HepG2 (cell line): ENCODE data around the gene SDR9C7. TPM values are rescaled to one million over a fixed set of nuclear protein-coding genes. Genes with fewer than 3 reads are reported as not detected.

ENCODE experiments used
- ETV5 ChIP-seq: IDR thresholded peaks from 2 replicates; pipeline ENCODE4 v1.6.1; 2018; ENCODE audit warnings: missing biosample characterization, missing genetic modification reagents, inconsistent platforms, borderline replicate concordance
- HDAC2 ChIP-seq: sonication (generic); formaldehyde crosslinking; IDR thresholded peaks from 2 replicates; pipeline ENCODE4 v1.4.0; 2020; ENCODE audit warnings: missing genetic modification reagents
- IRX3 ChIP-seq: sonication (generic); formaldehyde crosslinking; IDR thresholded peaks from 2 replicates; pipeline ENCODE4 v1.8.1; 2023; ENCODE audit warnings: mild to moderate bottlenecking, low read depth, missing genetic modification reagents, borderline replicate concordance
- ISL2 ChIP-seq: sonication (generic); formaldehyde crosslinking; IDR thresholded peaks from 2 replicates; pipeline ENCODE4 v1.5.0; 2020; ENCODE audit warnings: missing genetic modification reagents
- KDM5A ChIP-seq: fragments of 200-600 bp; sonication (generic); IDR thresholded peaks from 2 replicates; pipeline ENCODE4 v1.7.0; 2018; ENCODE audit warnings: antibody characterized with exemption, mild to moderate bottlenecking, low read length, borderline replicate concordance
- KLF6 ChIP-seq: IDR thresholded peaks from 2 replicates; pipeline ENCODE4 v1.8.0; 2016; ENCODE audit warnings: missing biosample characterization, missing genetic modification reagents
- MIER2 ChIP-seq: IDR thresholded peaks from 2 replicates; pipeline ENCODE4 v1.6.1; 2016; ENCODE audit warnings: missing biosample characterization, missing genetic modification reagents
- NFKBIZ ChIP-seq: IDR thresholded peaks from 2 replicates; pipeline ENCODE4 v1.6.1; 2018; ENCODE audit warnings: missing genetic modification reagents, missing compliant biosample characterization
- NR2F1 ChIP-seq, 2 experiments: fragments of 450-650 bp in 1 of 2; formaldehyde crosslinking in 1 of 2; IDR thresholded peaks; 2 replicates each; pipeline versions ENCODE4 v1.5.0 to v1.6.1; 2016 to 2020; ENCODE audit warnings: mild to moderate bottlenecking in 1 of 2, missing compliant biosample characterization in 1 of 2, missing genetic modification reagents in 1 of 2, moderate library complexity in 1 of 2
- NR2F2 ChIP-seq: IDR thresholded peaks from 2 replicates; pipeline ENCODE4 v1.6.1; 2012; ENCODE audit warnings: low read depth, inconsistent platforms, borderline replicate concordance
- TCF7L2 ChIP-seq: IDR thresholded peaks from 2 replicates; pipeline ENCODE4 v1.6.1; 2011; ENCODE audit warnings: mild to moderate bottlenecking, low read depth, low read length, moderate library complexity
- TFE3 ChIP-seq: IDR thresholded peaks from 2 replicates; pipeline ENCODE4 v1.6.1; 2016
- TRIM24 ChIP-seq: sonication (generic); formaldehyde crosslinking; IDR thresholded peaks from 2 replicates; pipeline ENCODE4 v1.8.0; 2022; ENCODE audit warnings: mild to moderate bottlenecking, missing genetic modification reagents
- ZFAT ChIP-seq: sonication (generic); formaldehyde crosslinking; conservative IDR thresholded peaks from 2 replicates; pipeline ENCODE4 v1.8.1; 2023; ENCODE audit warnings: missing genetic modification reagents, inconsistent platforms
- ZFP82 ChIP-seq: sonication (generic); formaldehyde crosslinking; IDR thresholded peaks from 2 replicates; pipeline ENCODE4 v1.5.1; 2020; ENCODE audit warnings: mild to moderate bottlenecking, missing genetic modification reagents, borderline replicate concordance
- ZNF414 ChIP-seq: sonication (generic); formaldehyde crosslinking; IDR thresholded peaks from 2 replicates; pipeline ENCODE4 v1.5.0; 2020; ENCODE audit warnings: missing genetic modification reagents
- ZNF713 ChIP-seq: sonication (generic); formaldehyde crosslinking; IDR thresholded peaks from 2 replicates; pipeline ENCODE4 v1.4.0; 2020; ENCODE audit warnings: mild to moderate bottlenecking, missing genetic modification reagents
- ZSCAN21 ChIP-seq: sonication (generic); formaldehyde crosslinking; IDR thresholded peaks from 2 replicates; pipeline ENCODE4 v1.8.0; 2022; ENCODE audit warnings: mild to moderate bottlenecking, missing genetic modification reagents, moderate library complexity, borderline replicate concordance
- polyA plus RNA-seq, 8 experiments: library from polyadenylated mRNA; depleted of rRNA in 3 of 8; stranded (reverse) in 7 of 8; unstranded in 1 of 8; fragments of >200 nt; fragmentation: Illumina TruSeq in 4 of 8; extraction: Trizol in 4 of 8; gene quantifications; 2 replicates each; pipeline versions ENCODE4 v1.2.1 to v1.2.3, GENCODE V29; 2011 to 2016; ENCODE audit warnings: low read depth in 4 of 8, missing spikeins in 1 of 8, mixed read lengths in 1 of 8; ENCODE audit not compliant: insufficient read depth in 1 of 8
- total RNA-seq, 5 experiments: library from RNA; depleted of rRNA; stranded (reverse); fragments of >200 nt; fragmentation: Illumina TruSeq; extraction: Trizol; gene quantifications; 2 replicates each; pipeline ENCODE4 v1.2.3, GENCODE V29; 2016; ENCODE audit warnings: low read depth in 1 of 5
- TF ChIP-seq, protein P1 (sequence below): sonication (generic); formaldehyde crosslinking; conservative IDR thresholded peaks from 2 replicates; pipeline ENCODE4 v1.8.0; 2022; ENCODE audit warnings: mild to moderate bottlenecking, moderate library complexity, missing genetic modification reagents
- TF ChIP-seq, protein P2 (sequence below): sonication (generic); formaldehyde crosslinking; IDR thresholded peaks from 2 replicates; pipeline ENCODE4 v1.4.0; 2020; ENCODE audit warnings: mild to moderate bottlenecking, missing genetic modification reagents
- TF ChIP-seq, protein P3 (sequence below): sonication (generic); formaldehyde crosslinking; IDR thresholded peaks from 2 replicates; pipeline ENCODE4 v1.4.0; 2020; ENCODE audit warnings: mild to moderate bottlenecking, missing genetic modification reagents

SDR9C7 gene
- total and polyA plus RNA-seq, 2 of the 13 experiments (the other 11 are each of a cell fraction or from before 2014, with no cell fraction given) = 0.04 TPM; not detected in 1

GRCh38 chr12:56941299-56942017, 7.2 kb upstream of the SDR9C7 start (continued):
- TF ChIP-seq IRX3 (CRISPR knock-in tag) (no peak), NR2F2 (peak; percentile 81; the same call in 1 of the 2 replicates), KLF6 (CRISPR knock-in tag) (peak; percentile 50; the same call in 1 of the 2 replicates), TFE3 (CRISPR knock-in tag) (peak; percentile 21; the same call in 1 of the 2 replicates), TCF7L2 (no peak), NFKBIZ (CRISPR knock-in tag) (peak; percentile 78; the same call in 1 of the 2 replicates), KDM5A (no peak), ZNF713 (no peak), ZFAT (CRISPR knock-in tag) (no peak), ZFP82 (0 out of 2 replicates have a peak, but pooled peaks have one; percentile 71), TRIM24 (CRISPR knock-in tag) (0 out of 2 replicates have a peak, but pooled peaks have one; percentile 59), ETV5 (CRISPR knock-in tag) (peak; percentile 69; the same call in 1 of the 2 replicates), NR2F1 (CRISPR knock-in tag; IDR thresholded peaks at IDR 0.05) (peak; percentile 58 to 80; a peak in 3 of 4 replicates), MIER2 (peak; percentile 68; the same call in 1 of the 2 replicates), ISL2 (CRISPR knock-in tag) (peak; percentile 83), HDAC2 (peak; percentile 95), ZSCAN21 (peak; percentile 46; the same call in 1 of the 2 replicates), ZNF414 (CRISPR knock-in tag) (peak; percentile 91; the same call in 1 of the 2 replicates)
- TF ChIP-seq, protein P1, sequence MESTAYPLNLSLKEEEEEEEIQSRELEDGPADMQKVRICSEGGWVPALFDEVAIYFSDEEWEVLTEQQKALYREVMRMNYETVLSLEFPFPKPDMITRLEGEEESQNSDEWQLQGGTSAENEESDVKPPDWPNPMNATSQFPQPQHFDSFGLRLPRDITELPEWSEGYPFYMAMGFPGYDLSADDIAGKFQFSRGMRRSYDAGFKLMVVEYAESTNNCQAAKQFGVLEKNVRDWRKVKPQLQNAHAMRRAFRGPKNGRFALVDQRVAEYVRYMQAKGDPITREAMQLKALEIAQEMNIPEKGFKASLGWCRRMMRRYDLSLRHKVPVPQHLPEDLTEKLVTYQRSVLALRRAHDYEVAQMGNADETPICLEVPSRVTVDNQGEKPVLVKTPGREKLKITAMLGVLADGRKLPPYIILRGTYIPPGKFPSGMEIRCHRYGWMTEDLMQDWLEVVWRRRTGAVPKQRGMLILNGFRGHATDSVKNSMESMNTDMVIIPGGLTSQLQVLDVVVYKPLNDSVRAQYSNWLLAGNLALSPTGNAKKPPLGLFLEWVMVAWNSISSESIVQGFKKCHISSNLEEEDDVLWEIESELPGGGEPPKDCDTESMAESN = 0 out of 2 replicates have a peak, but pooled peaks have one; percentile 59
- TF ChIP-seq, protein P2, sequence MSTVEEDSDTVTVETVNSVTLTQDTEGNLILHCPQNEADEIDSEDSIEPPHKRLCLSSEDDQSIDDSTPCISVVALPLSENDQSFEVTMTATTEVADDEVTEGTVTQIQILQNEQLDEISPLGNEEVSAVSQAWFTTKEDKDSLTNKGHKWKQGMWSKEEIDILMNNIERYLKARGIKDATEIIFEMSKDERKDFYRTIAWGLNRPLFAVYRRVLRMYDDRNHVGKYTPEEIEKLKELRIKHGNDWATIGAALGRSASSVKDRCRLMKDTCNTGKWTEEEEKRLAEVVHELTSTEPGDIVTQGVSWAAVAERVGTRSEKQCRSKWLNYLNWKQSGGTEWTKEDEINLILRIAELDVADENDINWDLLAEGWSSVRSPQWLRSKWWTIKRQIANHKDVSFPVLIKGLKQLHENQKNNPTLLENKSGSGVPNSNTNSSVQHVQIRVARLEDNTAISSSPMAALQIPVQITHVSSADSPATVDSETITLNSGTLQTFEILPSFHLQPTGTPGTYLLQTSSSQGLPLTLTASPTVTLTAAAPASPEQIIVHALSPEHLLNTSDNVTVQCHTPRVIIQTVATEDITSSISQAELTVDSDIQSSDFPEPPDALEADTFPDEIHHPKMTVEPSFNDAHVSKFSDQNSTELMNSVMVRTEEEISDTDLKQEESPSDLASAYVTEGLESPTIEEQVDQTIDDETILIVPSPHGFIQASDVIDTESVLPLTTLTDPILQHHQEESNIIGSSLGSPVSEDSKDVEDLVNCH = no peak
- TF ChIP-seq, protein P3, sequence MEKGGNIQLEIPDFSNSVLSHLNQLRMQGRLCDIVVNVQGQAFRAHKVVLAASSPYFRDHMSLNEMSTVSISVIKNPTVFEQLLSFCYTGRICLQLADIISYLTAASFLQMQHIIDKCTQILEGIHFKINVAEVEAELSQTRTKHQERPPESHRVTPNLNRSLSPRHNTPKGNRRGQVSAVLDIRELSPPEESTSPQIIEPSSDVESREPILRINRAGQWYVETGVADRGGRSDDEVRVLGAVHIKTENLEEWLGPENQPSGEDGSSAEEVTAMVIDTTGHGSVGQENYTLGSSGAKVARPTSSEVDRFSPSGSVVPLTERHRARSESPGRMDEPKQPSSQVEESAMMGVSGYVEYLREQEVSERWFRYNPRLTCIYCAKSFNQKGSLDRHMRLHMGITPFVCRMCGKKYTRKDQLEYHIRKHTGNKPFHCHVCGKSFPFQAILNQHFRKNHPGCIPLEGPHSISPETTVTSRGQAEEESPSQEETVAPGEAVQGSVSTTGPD (CRISPR knock-in tag) = no peak
